Fibroblast of lung (primary cell): ENCODE results near the gene EPHA8.

ENCODE experiments used
- CTCF ChIP-seq, 2 donors: IDR thresholded peaks in 1 of 2; conservative IDR thresholded peaks in 1 of 2; 1 replicate in 1 of 2; 2 replicates in 1 of 2; pipeline ENCODE4 v1.5.1; 2011 to 2012; ENCODE audit warnings: low read length in 2 of 2, control low read depth in 1 of 2, inconsistent platforms in 1 of 2, low read depth in 1 of 2, mild to moderate bottlenecking in 1 of 2
- EZH2 ChIP-seq: IDR thresholded peaks from 2 replicates; pipeline ENCODE4 v1.5.1; 2012; ENCODE audit warnings: low read length, control low read depth, mild to moderate bottlenecking; ENCODE audit errors: missing control alignments

GRCh38 chr1:22613951-22614350 is 50.7 kb downstream of the EPHA8 start:
- no peak for TF ChIP-seq CTCF (conservative IDR thresholded peaks at IDR 0.05 in 1 of 2, IDR thresholded peaks at IDR 0.05 in 1 of 2; ENCODE audit: low read depth in 1 of 2, low read length in 2 of 2)
- no peak for TF ChIP-seq EZH2
